HepG2 (cell line): ENCODE measurements around the gene TDRD6. TPM values are rescaled to one million over a fixed set of nuclear protein-coding genes. Genes with fewer than 3 reads are reported as not detected.

Experiments
- ATAC-seq: fragments of 200-7000 bp; cut with Tn5 transposase; 3 replicates; pipeline ENCODE4 v1.9.1; 2020; ENCODE audit warnings: mild to moderate bottlenecking, moderate library complexity
- BruUV-seq: library from RNA; stranded (reverse); fragments of 400-500 nt; replicated peaks from 2 replicates; lab custom pipeline; 2021; lab: Mats Ljungman, UMichigan
- CTCF ChIA-PET: fragments of 300-600 bp; formaldehyde crosslinking; extraction: SDS; loops from one replicate; lab custom pipeline; 2021; ENCODE audit warnings: low total read pairs, inconsistent platforms, low intra/inter-chr PET ratio; lab: Yijun Ruan, JAX
- POLR2A ChIA-PET: fragments of 350-600 bp; sonication (Branson Sonifier 250); formaldehyde crosslinking; loops from one replicate; lab custom pipeline; 2020; ENCODE audit warnings: antibody characterized with exemption, inconsistent platforms; lab: Yijun Ruan, JAX
- DNase-seq: peaks from one replicate; pipeline ENCODE4 v3.0.0-alpha.2; 2015; ENCODE audit warnings: low spot score
- FAIRE-seq: peaks from 3 replicates; lab custom pipeline; 2011; peaks lifted over from hg19 to GRCh38; lab: Jason Lieb, UNC
- H2AFZ ChIP-seq: one replicate; pipeline ENCODE4 v1.6.1; 2011; ENCODE audit warnings: low read length, inconsistent platforms
- H3K27ac ChIP-seq: fragments of 300-600 bp; 3 replicates; pipeline ENCODE4 v1.8.0; 2011; ENCODE audit warnings: mixed run types, mild to moderate bottlenecking, mixed read lengths, low read length, inconsistent platforms; ENCODE audit not compliant: insufficient read depth; ENCODE audit errors: extremely low read length
- H3K27me3 ChIP-seq, 2 experiments: fragments of 200-600 bp in 1 of 2; 2 replicates in 1 of 2; 3 replicates in 1 of 2; pipeline versions ENCODE4 v1.6.0 to v1.8.0; 2011; ENCODE audit warnings: low read length in 2 of 2, mild to moderate bottlenecking in 2 of 2, moderate library complexity in 2 of 2, inconsistent platforms in 1 of 2; ENCODE audit not compliant: insufficient read depth in 2 of 2, control insufficient read depth in 1 of 2
- H3K36me3 ChIP-seq, 2 experiments: fragments of 200-600 bp in 1 of 2; replicated peaks in 1 of 2; 2 replicates in 1 of 2; 3 replicates in 1 of 2; pipeline versions ENCODE4 v1.5.1 to v1.8.0; 2011; ENCODE audit warnings: low read length in 2 of 2, inconsistent platforms in 1 of 2; ENCODE audit not compliant: insufficient read depth in 2 of 2, control insufficient read depth in 1 of 2
- H3K4me1 ChIP-seq: 2 replicates; pipeline ENCODE4 v1.5.1; 2012; ENCODE audit warnings: low read length, inconsistent platforms; ENCODE audit not compliant: insufficient read depth
- H3K4me2 ChIP-seq: 2 replicates; pipeline ENCODE4 v1.6.0; 2011; ENCODE audit warnings: low read depth, low read length, inconsistent platforms
- H3K4me3 ChIP-seq, 3 experiments: fragments of 200-600 bp in 1 of 3; sonication (generic), shearing (Covaris generic) in 1 of 3; replicated peaks in 1 of 3; 2 replicates each; pipeline ENCODE4 v1.5.1; 2011 to 2016; ENCODE audit warnings: low read length in 3 of 3, inconsistent platforms in 2 of 3, low read depth in 2 of 3, mild to moderate bottlenecking in 2 of 3, control low read depth in 1 of 3, mixed read lengths in 1 of 3; ENCODE audit not compliant: insufficient read depth in 1 of 3
- H3K79me2 ChIP-seq: one replicate; pipeline ENCODE4 v1.6.1; 2011; ENCODE audit warnings: low read length, inconsistent platforms; ENCODE audit not compliant: insufficient read depth
- H3K9ac ChIP-seq: 2 replicates; pipeline ENCODE4 v1.6.0; 2011; ENCODE audit warnings: mild to moderate bottlenecking, low read depth, low read length, inconsistent platforms; ENCODE audit not compliant: insufficient read depth
- H3K9me3 ChIP-seq: 2 replicates; pipeline ENCODE4 v1.5.1; 2012; ENCODE audit warnings: mild to moderate bottlenecking, low read length
- H4K20me1 ChIP-seq: 2 replicates; pipeline ENCODE4 v1.6.0; 2011; ENCODE audit warnings: inconsistent platforms, mild to moderate bottlenecking, low read length, moderate library complexity; ENCODE audit not compliant: insufficient read depth
- HCFC1 ChIP-seq: fragments of 150-350 bp; IDR thresholded peaks from 2 replicates; pipeline ENCODE4 v1.6.1; 2014; ENCODE audit warnings: low read depth, low read length
- KLF12 ChIP-seq: sonication (generic); formaldehyde crosslinking; IDR thresholded peaks from 2 replicates; pipeline ENCODE4 v1.4.0; 2020; ENCODE audit warnings: missing genetic modification reagents, borderline replicate concordance
- RFXAP ChIP-seq: sonication (generic); formaldehyde crosslinking; IDR thresholded peaks from 2 replicates; pipeline ENCODE4 v1.4.0; 2020; ENCODE audit warnings: missing genetic modification reagents, borderline replicate concordance
- SRSF4 ChIP-seq: fragments of 200-400 bp; formaldehyde crosslinking; IDR thresholded peaks from one replicate; pipeline ENCODE4 v1.6.1; 2018; ENCODE audit warnings: mild to moderate bottlenecking, low read depth, low read length, moderate library complexity; ENCODE audit not compliant: poor library complexity, severe bottlenecking
- ZBTB21 ChIP-seq: sonication (generic); formaldehyde crosslinking; IDR thresholded peaks from 2 replicates; pipeline ENCODE4 v1.4.0; 2020; ENCODE audit warnings: missing genetic modification reagents
- ZBTB3 ChIP-seq: sonication (generic); formaldehyde crosslinking; IDR thresholded peaks from 2 replicates; pipeline ENCODE4 v1.4.0; 2020; ENCODE audit warnings: low read depth, mild to moderate bottlenecking, moderate library complexity, missing genetic modification reagents, borderline replicate concordance
- ZNF576 ChIP-seq: sonication (generic); formaldehyde crosslinking; IDR thresholded peaks from 2 replicates; pipeline ENCODE4 v1.4.0; 2020; ENCODE audit warnings: mild to moderate bottlenecking, missing genetic modification reagents
- ZXDC ChIP-seq: sonication (generic); formaldehyde crosslinking; IDR thresholded peaks from 2 replicates; pipeline ENCODE4 v1.5.0; 2020; ENCODE audit warnings: mild to moderate bottlenecking, missing genetic modification reagents
- WGBS: methylation state at CpG from one replicate; pipeline ENCODE4 v1.1.6; 2017; ENCODE audit warnings: low lambda C conversion rate; 5-methylcytosine and 5-hydroxymethylcytosine counted together
- in situ Hi-C: cut with HindIII; loops from 2 replicates; pipeline ENCODE4 v1.10.0; 2017; ENCODE audit warnings: low pct_unique_long_range_greater_than_20kb; ENCODE audit not compliant: extremely low pct_ligation_motif_present
- intact Hi-C: fragments of 100-400 bp; cut with micrococcal nuclease; formaldehyde crosslinking; loops from one replicate; pipeline ENCODE4 v1.10.0; 2022; ENCODE audit not compliant: unreplicated experiment
- polyA plus RNA-seq, 8 experiments: library from polyadenylated mRNA; depleted of rRNA in 3 of 8; stranded (reverse) in 7 of 8; unstranded in 1 of 8; fragments of >200 nt; fragmentation: Illumina TruSeq in 4 of 8; extraction: Trizol in 4 of 8; gene quantifications; 2 replicates each; pipeline versions ENCODE4 v1.2.1 to v1.2.3, GENCODE V29; 2011 to 2016; ENCODE audit warnings: low read depth in 4 of 8, missing spikeins in 1 of 8, mixed read lengths in 1 of 8; ENCODE audit not compliant: insufficient read depth in 1 of 8
- total RNA-seq, 5 experiments: library from RNA; depleted of rRNA; stranded (reverse); fragments of >200 nt; fragmentation: Illumina TruSeq; extraction: Trizol; gene quantifications; 2 replicates each; pipeline ENCODE4 v1.2.3, GENCODE V29; 2016; ENCODE audit warnings: low read depth in 1 of 5
- TF ChIP-seq, protein P1 (sequence below): sonication (generic); formaldehyde crosslinking; IDR thresholded peaks from 2 replicates; pipeline ENCODE4 v1.8.0; 2022; ENCODE audit warnings: missing genetic modification reagents, mild to moderate bottlenecking, moderate library complexity, borderline replicate concordance
- TF ChIP-seq, protein P2 (sequence below): sonication (generic); formaldehyde crosslinking; IDR thresholded peaks from 2 replicates; pipeline ENCODE4 v1.4.0; 2020; ENCODE audit warnings: mild to moderate bottlenecking, missing genetic modification reagents

The TDRD6 gene
- total and polyA plus RNA-seq, 2 of the 13 experiments (the other 11 are each of a cell fraction or from before 2014, with no cell fraction given), result not detected

- TF ChIP-seq ZBTB3 (CRISPR knock-in tag), result no peak
- TF ChIP-seq, protein P1, sequence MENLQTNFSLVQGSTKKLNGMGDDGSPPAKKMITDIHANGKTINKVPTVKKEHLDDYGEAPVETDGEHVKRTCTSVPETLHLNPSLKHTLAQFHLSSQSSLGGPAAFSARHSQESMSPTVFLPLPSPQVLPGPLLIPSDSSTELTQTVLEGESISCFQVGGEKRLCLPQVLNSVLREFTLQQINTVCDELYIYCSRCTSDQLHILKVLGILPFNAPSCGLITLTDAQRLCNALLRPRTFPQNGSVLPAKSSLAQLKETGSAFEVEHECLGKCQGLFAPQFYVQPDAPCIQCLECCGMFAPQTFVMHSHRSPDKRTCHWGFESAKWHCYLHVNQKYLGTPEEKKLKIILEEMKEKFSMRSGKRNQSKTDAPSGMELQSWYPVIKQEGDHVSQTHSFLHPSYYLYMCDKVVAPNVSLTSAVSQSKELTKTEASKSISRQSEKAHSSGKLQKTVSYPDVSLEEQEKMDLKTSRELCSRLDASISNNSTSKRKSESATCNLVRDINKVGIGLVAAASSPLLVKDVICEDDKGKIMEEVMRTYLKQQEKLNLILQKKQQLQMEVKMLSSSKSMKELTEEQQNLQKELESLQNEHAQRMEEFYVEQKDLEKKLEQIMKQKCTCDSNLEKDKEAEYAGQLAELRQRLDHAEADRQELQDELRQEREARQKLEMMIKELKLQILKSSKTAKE (CRISPR knock-in tag), result no peak
- no peak for TF ChIP-seq SRSF4
- TF ChIP-seq KLF12, result no peak
- peak; percentile 74 for TF ChIP-seq HCFC1
- peak; percentile 41; the same call in 1 of the 2 replicates for TF ChIP-seq RFXAP (CRISPR knock-in tag)
Observed at GRCh38 chr6:46652603-46653438, 34.9 kb upstream of the TDRD6 start, which contains the start of the genes CYP39A1 and SLC25A27 (continued).

GRCh38 chr6:46653439-46654195, 34.1 kb upstream of the TDRD6 start:
- Histone ChIP-seq H3K27ac (no peak overlapping the region), H3K27me3 (peaks cover 0 to 25% of the 10 kb centered on the region in 2 experiments; a peak in 2 of 5 replicates), H3K4me3 (peak overlapping the region; percentile 69 to 79 (median 70); a peak in 5 of 6 replicates), H3K4me1 (peaks cover 20% of the 10 kb centered on the region), H3K9ac (0 out of 2 replicates have a peak overlapping the region, but pooled peaks have one; percentile 2), H3K9me3 (no peaks in the 10 kb centered on the region), H3K36me3 (no peaks in the 10 kb centered on the region), H3K4me2 (peak overlapping the region; percentile 93), H4K20me1 (no peaks in the 10 kb centered on the region), H2AFZ (peak overlapping the region; percentile 83), H3K79me2 (no peaks in the 10 kb centered on the region)
- in situ Hi-C loops, result no loop called here
- ChIA-PET CTCF (no interaction called here), POLR2A (no interaction called here)
- 9% methylated on average over 7 of the region's 10 CpGs for WGBS
- intact Hi-C loops, result loop anchor here (10.0 kb wide), 1 partner anchor 159 kb away; the partner anchor contains the start of gene RCAN2
- BruUV-seq, result no TSS peak
- DNase-seq, result no peak
- ATAC-seq, result no peak
- FAIRE-seq, result no peak
- no peak for TF ChIP-seq ZBTB21 (CRISPR knock-in tag)
- no peak for TF ChIP-seq ZNF576
- TF ChIP-seq, protein P2, sequence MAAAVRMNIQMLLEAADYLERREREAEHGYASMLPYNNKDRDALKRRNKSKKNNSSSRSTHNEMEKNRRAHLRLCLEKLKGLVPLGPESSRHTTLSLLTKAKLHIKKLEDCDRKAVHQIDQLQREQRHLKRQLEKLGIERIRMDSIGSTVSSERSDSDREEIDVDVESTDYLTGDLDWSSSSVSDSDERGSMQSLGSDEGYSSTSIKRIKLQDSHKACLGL (CRISPR knock-in tag), result no peak
- TF ChIP-seq ZXDC (CRISPR knock-in tag), result 0 out of 2 replicates have a peak, but pooled peaks have one; percentile 25
